GM21367 (cell line): Measurements from ENCODE around the gene EXOC3L1.

Source experiments
- ATAC-seq: cut with Tn5 transposase; IDR thresholded peaks from one replicate; pipeline ENCODE4 v1.9.1; 2021; ENCODE audit not compliant: unreplicated experiment

EXOC3L1 gene

GRCh38 chr16:67199011-67199807 lies 9.3 kb upstream of the EXOC3L1 start, which contains the start of gene ELMO3:
Gene ELMO3 (plus strand): TSS chr16:67199131. CDS start chr16:67199327, 196 bp downstream.
- no peak for ATAC-seq

GRCh38 chr16:67198238-67198734 lies 8.3 kb upstream of the EXOC3L1 start:
- no peak for ATAC-seq

GRCh38 chr16:67197704-67198103 lies 7.8 kb upstream of the EXOC3L1 start:
- ATAC-seq, result no peak

- ATAC-seq, result no peak
Observed at GRCh38 chr16:67196881-67197280, 6.9 kb upstream of the EXOC3L1 start.

- ATAC-seq, result no peak
Observed at GRCh38 chr16:67195676-67196075, 5.7 kb upstream of the EXOC3L1 start.

- no peak for ATAC-seq
Observed at GRCh38 chr16:67194260-67194659, 4.3 kb upstream of the EXOC3L1 start.

GRCh38 chr16:67193536-67193935 lies 3.6 kb upstream of the EXOC3L1 start:
- ATAC-seq, result no peak

- ATAC-seq, result no peak
Observed at GRCh38 chr16:67192781-67193361, 2.9 kb upstream of the EXOC3L1 start.

GRCh38 chr16:67191995-67192681 lies 2.2 kb upstream of the EXOC3L1 start, which contains the start of gene E2F4:
Gene E2F4 (plus strand): TSS chr16:67192155. CDS start chr16:67192228, 73 bp downstream.
- ATAC-seq, result peak; percentile 75

GRCh38 chr16:67191411-67191994 lies 1.6 kb upstream of the EXOC3L1 start:
- ATAC-seq, result no peak

- ATAC-seq, result no peak
Observed at GRCh38 chr16:67190448-67191399, 788 bp upstream of the EXOC3L1 start.

- ATAC-seq, result no peak
Observed at GRCh38 chr16:67188798-67189197, 1.1 kb downstream of the EXOC3L1 start.

- ATAC-seq, result no peak
Observed at GRCh38 chr16:67188323-67188722, 1.6 kb downstream of the EXOC3L1 start.

- no peak for ATAC-seq
Observed at GRCh38 chr16:67187175-67187890, 2.6 kb downstream of the EXOC3L1 start.

- ATAC-seq, result no peak
Observed at GRCh38 chr16:67186550-67186950, 3.4 kb downstream of the EXOC3L1 start.

GRCh38 chr16:67185651-67186134 lies 4.2 kb downstream of the EXOC3L1 start:
- no peak for ATAC-seq

GRCh38 chr16:67184995-67185650 lies 4.8 kb downstream of the EXOC3L1 start:
- no peak for ATAC-seq

GRCh38 chr16:67184453-67184994 lies 5.4 kb downstream of the EXOC3L1 start:
- ATAC-seq, result no peak
